Measurements from ENCODE around the gene ASIC4. TPM values are rescaled to one million over a fixed set of nuclear protein-coding genes. Genes with fewer than 3 reads are reported as not detected.

ASIC4 gene
- total and polyA plus RNA-seq, 12 donors = 0.15 to 0.43 (median 0.20) TPM; not detected in 7

DNA sequence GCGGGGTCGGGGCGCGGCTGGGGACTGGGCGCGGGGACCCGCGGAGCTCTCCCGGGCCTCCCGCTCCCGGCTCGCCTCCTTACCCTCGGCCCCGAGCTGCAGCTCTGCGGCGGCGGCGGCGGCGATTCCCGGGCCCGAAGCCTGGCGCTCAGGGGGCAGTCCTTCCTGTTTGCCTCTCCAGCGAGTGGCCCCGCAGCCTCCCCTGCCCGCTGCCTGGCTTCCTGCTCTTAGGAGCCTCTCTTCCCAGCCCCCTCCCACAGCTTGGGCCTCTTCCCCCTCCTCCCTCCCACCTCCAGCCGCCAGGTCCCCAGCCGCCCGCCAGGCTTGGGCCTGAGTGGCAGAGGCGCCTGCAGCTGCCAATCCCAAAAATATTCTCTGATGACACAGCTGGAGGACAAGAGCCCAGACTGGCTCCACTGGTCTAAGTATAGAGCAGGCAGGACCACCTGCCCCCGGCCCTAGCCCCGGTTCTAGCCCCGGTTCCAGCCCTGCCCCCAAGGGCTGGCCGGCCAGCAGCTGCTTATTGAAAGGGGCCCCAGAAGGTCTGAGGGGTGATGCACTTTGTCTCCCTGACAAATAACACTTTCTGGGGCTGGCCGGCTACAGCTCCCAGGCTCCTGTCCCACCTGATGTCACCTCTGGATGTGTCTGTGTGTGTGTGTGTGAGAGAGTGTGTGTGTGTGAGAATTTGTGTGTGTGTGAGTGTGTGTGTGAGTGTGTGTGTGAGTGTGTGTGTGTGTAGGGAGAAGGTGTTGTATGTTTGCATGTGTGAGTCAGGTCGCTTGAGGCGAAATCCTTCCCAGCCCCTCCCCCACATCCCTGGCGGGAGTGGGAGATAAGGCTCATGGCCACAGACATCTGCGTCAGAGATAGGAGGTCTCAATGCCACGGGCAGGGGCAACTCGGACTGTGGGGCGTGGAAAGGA, 57.3 kb downstream of the ASIC4 start, which contains the start of gene OBSL1:
Gene OBSL1 (minus strand): TSS at position 229 of the 926 bp plus-strand sequence. CDS start 307 bp downstream, outside the sequence.
- peak within 1 kb of the TSS; percentile 65 to 95 (median 88) for H3K27ac ChIP-seq
- 5 to 7% methylated on average over 19 to 42 of the region's 42 CpGs for WGBS, 2 donors
- peaks cover 0 to 24% (median 3%) of the 10 kb centered on the region in 9 donors for H3K36me3 ChIP-seq
- peaks cover 0 to 40% (median 0%) of the 10 kb centered on the region in 7 donors for H3K27me3 ChIP-seq
- peak within 1 kb of the TSS; percentile 9 to 95 (median 70) for H3K4me3 ChIP-seq
- peak; percentile 80 to 84 for DNase-seq
- TF ChIP-seq, protein P1, sequence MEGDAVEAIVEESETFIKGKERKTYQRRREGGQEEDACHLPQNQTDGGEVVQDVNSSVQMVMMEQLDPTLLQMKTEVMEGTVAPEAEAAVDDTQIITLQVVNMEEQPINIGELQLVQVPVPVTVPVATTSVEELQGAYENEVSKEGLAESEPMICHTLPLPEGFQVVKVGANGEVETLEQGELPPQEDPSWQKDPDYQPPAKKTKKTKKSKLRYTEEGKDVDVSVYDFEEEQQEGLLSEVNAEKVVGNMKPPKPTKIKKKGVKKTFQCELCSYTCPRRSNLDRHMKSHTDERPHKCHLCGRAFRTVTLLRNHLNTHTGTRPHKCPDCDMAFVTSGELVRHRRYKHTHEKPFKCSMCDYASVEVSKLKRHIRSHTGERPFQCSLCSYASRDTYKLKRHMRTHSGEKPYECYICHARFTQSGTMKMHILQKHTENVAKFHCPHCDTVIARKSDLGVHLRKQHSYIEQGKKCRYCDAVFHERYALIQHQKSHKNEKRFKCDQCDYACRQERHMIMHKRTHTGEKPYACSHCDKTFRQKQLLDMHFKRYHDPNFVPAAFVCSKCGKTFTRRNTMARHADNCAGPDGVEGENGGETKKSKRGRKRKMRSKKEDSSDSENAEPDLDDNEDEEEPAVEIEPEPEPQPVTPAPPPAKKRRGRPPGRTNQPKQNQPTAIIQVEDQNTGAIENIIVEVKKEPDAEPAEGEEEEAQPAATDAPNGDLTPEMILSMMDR (IDR thresholded peaks at IDR 0.05) = no peak
- H3K9me3 ChIP-seq = no peaks in the 10 kb centered on the region
- H3K4me1 ChIP-seq = peaks cover 2 to 43% (median 13%) of the 10 kb centered on the region in 9 donors
- peak; percentile 77 to 90 (median 85) for ATAC-seq
- intact Hi-C loops (cut with DNase I) = loop anchor here in 5 of 10 donors (1.0 to 5.0 kb wide), 7 partner anchors 25 to 71 kb away; partner anchors contain the start of genes CHPF (in 2 of the 5), SLC4A3 (in 1 of the 5) and STK11IP (in 1 of the 5)

DNA sequence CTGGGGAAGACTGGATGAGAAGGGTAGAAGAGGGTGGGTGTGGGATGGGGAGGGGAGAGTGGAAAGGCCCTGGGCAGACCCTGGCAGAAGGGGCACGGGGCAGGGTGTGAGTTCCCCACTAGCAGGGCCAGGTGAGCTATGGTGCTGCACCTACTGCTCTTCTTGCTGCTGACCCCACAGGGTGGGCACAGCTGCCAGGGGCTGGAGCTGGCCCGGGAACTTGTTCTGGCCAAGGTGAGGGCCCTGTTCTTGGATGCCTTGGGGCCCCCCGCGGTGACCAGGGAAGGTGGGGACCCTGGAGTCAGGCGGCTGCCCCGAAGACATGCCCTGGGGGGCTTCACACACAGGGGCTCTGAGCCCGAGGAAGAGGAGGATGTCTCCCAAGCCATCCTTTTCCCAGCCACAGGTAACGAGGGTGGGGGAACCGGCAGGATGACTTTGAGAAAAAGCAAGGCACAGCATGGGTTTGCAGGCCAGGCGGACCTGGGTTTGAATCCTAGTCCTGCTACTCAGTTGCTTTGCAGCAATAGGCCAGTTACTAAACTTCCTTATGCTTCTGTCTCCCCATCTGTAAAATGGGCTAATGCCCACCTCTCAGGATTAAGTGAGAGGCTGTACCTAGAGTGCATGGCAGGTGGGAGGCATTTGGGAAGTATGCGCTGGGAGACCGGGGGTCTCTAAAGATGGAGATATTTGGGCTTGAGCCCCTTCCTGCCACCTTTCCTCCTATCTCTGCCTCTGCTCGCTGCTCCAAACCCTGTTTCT, 58.1 kb downstream of the ASIC4 start, which contains the start of gene INHA:
Gene INHA (plus strand): TSS at position 74 of the 765 bp plus-strand sequence. CDS start 65 bp downstream, at position 139.
- 82 to 86% methylated on average over 13 of the region's 13 CpGs for WGBS, 2 donors
- TF ChIP-seq, protein P1 (IDR thresholded peaks at IDR 0.05) = no peak
- Histone ChIP-seq H3K27ac (peak within 1 kb of the TSS; percentile 65 to 95 (median 88)), H3K4me3 (peak within 1 kb of the TSS in 9 of 10 donors; percentile 64 to 95 (median 70)), H3K27me3 (peaks cover 0 to 46% (median 0%) of the 10 kb centered on the region in 7 donors), H3K36me3 (peaks cover 0 to 16% (median 0%) of the 10 kb centered on the region in 9 donors), H3K9me3 (no peaks in the 10 kb centered on the region), H3K4me1 (peaks cover 2 to 49% (median 13%) of the 10 kb centered on the region in 9 donors)
- peak in 2 of 8 donors; percentile 2 to 3 for ATAC-seq
- DNase-seq = peak in 1 of 2 donors; percentile 13
- intact Hi-C loops (cut with DNase I) = loop anchor here in 2 of 10 donors (5.0 kb wide), 3 partner anchors 50 to 70 kb away; partner anchors contain the start of gene SLC4A3 (in 1 of the 2)

DNA sequence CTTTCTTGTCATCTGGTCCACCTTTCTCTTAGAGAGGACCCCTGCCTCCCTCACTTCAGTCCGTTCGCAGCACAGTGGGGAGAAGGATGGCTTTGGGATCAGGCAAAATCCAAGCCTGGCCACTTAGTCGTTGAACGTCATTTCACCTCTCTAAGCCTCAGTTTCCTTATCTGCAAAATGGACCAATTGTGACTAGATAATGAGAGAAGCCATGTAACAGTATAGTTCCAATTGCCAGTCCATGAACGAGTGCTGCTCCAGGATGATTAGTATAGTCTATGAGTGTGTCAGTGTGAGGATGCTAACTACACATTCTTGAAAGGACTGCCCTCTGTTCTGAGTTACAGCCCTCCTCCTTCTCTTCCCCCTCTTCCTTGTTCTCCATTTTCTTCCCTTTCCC, 58.9 kb downstream of the ASIC4 start:
- peak overlapping the region in 1 of 10 donors; percentile 95 for H3K27ac ChIP-seq
- no peak overlapping the region for H3K4me3 ChIP-seq
- DNase-seq = no peak
- TF ChIP-seq, protein P1 (IDR thresholded peaks at IDR 0.05) = no peak
- H3K36me3 ChIP-seq = peaks cover 0 to 10% (median 0%) of the 10 kb centered on the region in 9 donors
- intact Hi-C loops (cut with DNase I) = loop anchor here in 2 of 10 donors (5.0 kb wide), 3 partner anchors 49 to 69 kb away; partner anchors contain the start of gene SLC4A3 (in 1 of the 2)
- no peak for ATAC-seq
- 69 to 76% methylated on average over 5 of the region's 5 CpGs for WGBS, 2 donors
- peaks cover 2 to 46% (median 13%) of the 10 kb centered on the region in 9 donors for H3K4me1 ChIP-seq
- H3K9me3 ChIP-seq = no peaks in the 10 kb centered on the region
- H3K27me3 ChIP-seq = peaks cover 0 to 46% (median 3%) of the 10 kb centered on the region in 7 donors
